GM18867 (cell line): ENCODE data around the gene CARS1.
"Not testable (repeated sequence)": the region's sequence is repeated elsewhere in the genome, so short reads cannot be mapped to it uniquely, and the experiment has no call there.

Source experiments
- ATAC-seq: cut with Tn5 transposase; IDR thresholded peaks from one replicate; pipeline ENCODE4 v1.9.1; 2021; ENCODE audit warnings: mild to moderate bottlenecking, moderate library complexity; ENCODE audit not compliant: unreplicated experiment

The CARS1 gene

GRCh38 chr11:3090096-3090901, 33.1 kb upstream of the CARS1 start:
- ATAC-seq, result no peak

GRCh38 chr11:3089236-3090061, 32.2 kb upstream of the CARS1 start:
- ATAC-seq, result no peak

GRCh38 chr11:3088806-3089205, 31.6 kb upstream of the CARS1 start:
- no peak for ATAC-seq

- ATAC-seq, result no peak
Observed at GRCh38 chr11:3087821-3088800, 30.9 kb upstream of the CARS1 start.

- no peak for ATAC-seq
Observed at GRCh38 chr11:3087373-3087772, 30.1 kb upstream of the CARS1 start.

GRCh38 chr11:3086671-3087150, 29.5 kb upstream of the CARS1 start:
- ATAC-seq, result no peak

GRCh38 chr11:3086114-3086513, 28.9 kb upstream of the CARS1 start:
- no peak for ATAC-seq

- no peak for ATAC-seq
Observed at GRCh38 chr11:3085052-3085451, 27.8 kb upstream of the CARS1 start.

- ATAC-seq, result no peak
Observed at GRCh38 chr11:3083321-3083720, 26.1 kb upstream of the CARS1 start.

GRCh38 chr11:3081386-3081751, 24.1 kb upstream of the CARS1 start:
- no peak for ATAC-seq

GRCh38 chr11:3080733-3081385, 23.6 kb upstream of the CARS1 start:
- no peak for ATAC-seq

GRCh38 chr11:3080104-3080503, 22.9 kb upstream of the CARS1 start:
- no peak for ATAC-seq

- no peak for ATAC-seq
Observed at GRCh38 chr11:3077846-3078440, 20.7 kb upstream of the CARS1 start.

- ATAC-seq, result no peak
Observed at GRCh38 chr11:3077189-3077836, 20.1 kb upstream of the CARS1 start.

GRCh38 chr11:3074912-3075589, 17.8 kb upstream of the CARS1 start:
- ATAC-seq, result no peak

- no peak for ATAC-seq
Observed at GRCh38 chr11:3073029-3073435, 15.8 kb upstream of the CARS1 start.

GRCh38 chr11:3069425-3069824, 12.2 kb upstream of the CARS1 start:
- no peak for ATAC-seq

GRCh38 chr11:3066308-3066707, 9.1 kb upstream of the CARS1 start:
- ATAC-seq, result not testable (repeated sequence)

- ATAC-seq, result not testable (repeated sequence)
Observed at GRCh38 chr11:3064709-3065108, 7.5 kb upstream of the CARS1 start.
